SK-N-SH (cell line): ENCODE results near the gene HTR6. TPM values are rescaled to one million over a fixed set of nuclear protein-coding genes. Genes with fewer than 3 reads are reported as not detected.

Experiments
- CTCF ChIA-PET: fragments of 300-600, 350-600 bp; formaldehyde crosslinking; extraction: SDS; loops from one replicate; lab custom pipeline; 2021; lab: Yijun Ruan, JAX
- POLR2A ChIA-PET: fragments of 350-600 bp; sonication (Branson Sonifier 250); formaldehyde crosslinking; extraction: SDS; loops from one replicate; lab custom pipeline; 2020; ENCODE audit warnings: antibody characterized with exemption, inconsistent platforms; lab: Yijun Ruan, JAX
- DNase-seq: peaks from one replicate; pipeline ENCODE4 v3.0.0; 2012
- H2AFZ ChIP-seq: fragments of 200-600 bp; sonication (generic); 2 replicates; pipeline ENCODE4 v1.8.1; 2016; ENCODE audit warnings: antibody characterized with exemption, mild to moderate bottlenecking, low read depth
- H3F3A ChIP-seq: fragments of 200-600 bp; sonication (generic); replicated peaks from 2 replicates; pipeline ENCODE3; 2016; ENCODE audit warnings: antibody characterized with exemption, mild to moderate bottlenecking; ENCODE audit not compliant: insufficient read depth
- H3K27ac ChIP-seq, 2 experiments: fragments of 200-500 bp in 1 of 2; fragments of 200-600 bp in 1 of 2; sonication (Bioruptor generic) in 1 of 2; sonication (generic), shearing (Covaris generic) in 1 of 2; 2 replicates each; pipeline versions ENCODE4 v1.5.1 to v1.6.1; 2014 to 2016; ENCODE audit warnings: low read depth in 2 of 2, inconsistent platforms in 1 of 2, low read length in 1 of 2, mild to moderate bottlenecking in 1 of 2, mixed read lengths in 1 of 2
- H3K27me3 ChIP-seq: fragments of 200-600 bp; sonication (generic), shearing (Covaris generic); 2 replicates; pipeline ENCODE4 v1.6.1; 2016; ENCODE audit warnings: mixed run types; ENCODE audit not compliant: insufficient read depth
- H3K36me3 ChIP-seq, 2 experiments: fragments of 200-500 bp in 1 of 2; fragments of 200-600 bp in 1 of 2; sonication (Bioruptor generic) in 1 of 2; sonication (generic) in 1 of 2; replicated peaks in 1 of 2; 2 replicates each; pipeline versions ENCODE3 to v1.5.1; 2014 to 2016; ENCODE audit warnings: low read length in 1 of 2, mild to moderate bottlenecking in 1 of 2; ENCODE audit not compliant: insufficient read depth in 2 of 2, control insufficient read depth in 1 of 2
- H3K4me1 ChIP-seq, 2 experiments: fragments of 200-500 bp in 1 of 2; fragments of 200-600 bp in 1 of 2; sonication (Bioruptor generic) in 1 of 2; sonication (generic), shearing (Covaris generic) in 1 of 2; 2 replicates each; pipeline versions ENCODE4 v1.5.1 to v1.6.1; 2014 to 2016; ENCODE audit warnings: low read depth in 1 of 2, low read length in 1 of 2, mixed run types in 1 of 2; ENCODE audit not compliant: insufficient read depth in 2 of 2, control insufficient read depth in 1 of 2
- H3K4me2 ChIP-seq: fragments of 200-600 bp; sonication (generic), shearing (Covaris generic); 2 replicates; pipeline ENCODE4 v1.6.1; 2017; ENCODE audit warnings: mixed run types
- H3K4me3 ChIP-seq, 2 experiments: fragments of 200-500 bp in 1 of 2; fragments of 200-600 bp in 1 of 2; sonication (Bioruptor generic) in 1 of 2; sonication (generic), shearing (Covaris generic) in 1 of 2; 2 replicates each; pipeline versions ENCODE4 v1.5.1 to v1.8.1; 2014 to 2016; ENCODE audit warnings: low read depth in 2 of 2, inconsistent platforms in 1 of 2, low read length in 1 of 2, mild to moderate bottlenecking in 1 of 2, mixed read lengths in 1 of 2, moderate library complexity in 1 of 2
- H3K79me2 ChIP-seq: fragments of 200-600 bp; sonication (generic); 2 replicates; pipeline ENCODE4 v1.8.1; 2017; ENCODE audit warnings: mild to moderate bottlenecking; ENCODE audit not compliant: insufficient read depth
- H3K9ac ChIP-seq: fragments of 200-600 bp; sonication (generic); 2 replicates; pipeline ENCODE4 v1.6.1; 2017; ENCODE audit warnings: mixed run types
- H3K9me2 ChIP-seq: fragments of 200-600 bp; sonication (generic); 2 replicates; pipeline ENCODE4 v1.6.1; 2017; ENCODE audit warnings: mixed run types
- H3K9me3 ChIP-seq: fragments of 200-600 bp; sonication (generic); 2 replicates; pipeline ENCODE4 v1.6.1; 2017; ENCODE audit warnings: mixed run types, mild to moderate bottlenecking, moderate library complexity
- H4K20me1 ChIP-seq: fragments of 200-600 bp; sonication (generic); 2 replicates; pipeline ENCODE4 v1.6.1; 2017; ENCODE audit warnings: mild to moderate bottlenecking, mixed run types; ENCODE audit not compliant: insufficient read depth
- CHD2 ChIP-seq: fragments of 150-350 bp; IDR thresholded peaks from 2 replicates; pipeline ENCODE4 v1.6.1; 2018; ENCODE audit warnings: low read length; ENCODE audit not compliant: partially characterized antibody
- CTCF ChIP-seq: fragments of 200-600 bp; sonication (generic); IDR thresholded peaks from 2 replicates; pipeline ENCODE4 v1.6.1; 2017; ENCODE audit warnings: antibody characterized with exemption, mild to moderate bottlenecking, moderate library complexity
- EP300 ChIP-seq, 2 experiments: IDR thresholded peaks; 2 replicates each; pipeline versions ENCODE4 v1.4.0 to v1.6.1; 2012; ENCODE audit warnings: borderline replicate concordance in 1 of 2, low read depth in 1 of 2, low read length in 1 of 2
- EZH2phosphoT487 ChIP-seq: fragments of 200-600 bp; sonication (generic); IDR thresholded peaks from 2 replicates; pipeline ENCODE4 v1.6.1; 2017; ENCODE audit warnings: low read depth, mixed run types, mild to moderate bottlenecking, antibody characterized with exemption, moderate library complexity, borderline replicate concordance
- FOSL2 ChIP-seq: IDR thresholded peaks from 2 replicates; pipeline ENCODE4 v1.4.0; 2012; ENCODE audit warnings: low read depth, mild to moderate bottlenecking, moderate library complexity, borderline replicate concordance
- FOXM1 ChIP-seq: IDR thresholded peaks from 2 replicates; pipeline ENCODE4 v1.4.0; 2012; ENCODE audit warnings: low read depth, mild to moderate bottlenecking
- JUND ChIP-seq: IDR thresholded peaks from 2 replicates; pipeline ENCODE4 v1.4.0; 2012
- MXI1 ChIP-seq: IDR thresholded peaks from 2 replicates; pipeline ENCODE4 v1.6.1; 2012; ENCODE audit warnings: mild to moderate bottlenecking, low read depth, low read length, improper control_type of control experiment
- NFIC ChIP-seq: IDR thresholded peaks from 2 replicates; pipeline ENCODE4 v1.4.0; 2012; ENCODE audit warnings: borderline replicate concordance
- PBX3 ChIP-seq: IDR thresholded peaks from 2 replicates; pipeline ENCODE4; 2012
- RCOR1 ChIP-seq: fragments of 150-350 bp; IDR thresholded peaks from 2 replicates; pipeline ENCODE4 v1.6.1; 2017; ENCODE audit warnings: antibody characterized with exemption, low read length
- REST ChIP-seq: IDR thresholded peaks from 2 replicates; pipeline ENCODE4 v1.6.1; 2012; ENCODE audit warnings: mild to moderate bottlenecking, low read depth, low read length, moderate library complexity
- TCF12 ChIP-seq: IDR thresholded peaks from 2 replicates; pipeline ENCODE4 v1.4.0; 2012
- TEAD4 ChIP-seq: IDR thresholded peaks from 2 replicates; pipeline ENCODE4 v1.4.0; 2012; ENCODE audit warnings: mild to moderate bottlenecking, borderline replicate concordance; ENCODE audit not compliant: insufficient read depth
- USF1 ChIP-seq: IDR thresholded peaks from 2 replicates; pipeline ENCODE4 v1.4.0; 2012; ENCODE audit warnings: low read depth, borderline replicate concordance
- USF2 ChIP-seq: fragments of 150-350 bp; IDR thresholded peaks from 2 replicates; pipeline ENCODE4 v1.6.1; 2017; ENCODE audit warnings: antibody characterized with exemption, low read length, low read depth, borderline replicate concordance
- YY1 ChIP-seq: IDR thresholded peaks from 2 replicates; pipeline ENCODE4 v1.4.0; 2012; ENCODE audit warnings: low read depth, mild to moderate bottlenecking
- whole genome bisulfite sequencing: methylation state at CpG from one replicate; pipeline ENCODE4 v1.1.6; 2017; ENCODE audit warnings: low lambda C conversion rate; 5-methylcytosine and 5-hydroxymethylcytosine counted together
- polyA plus RNA-seq, 3 experiments: library from polyadenylated mRNA; depleted of rRNA; stranded (reverse); fragments of >200 nt; gene quantifications; 2 replicates each; pipeline ENCODE4 v1.2.3, GENCODE V29; 2012

The HTR6 gene
- polyA plus RNA-seq, 1 of the 3 experiments (the other 2 are of a cell fraction): 0.05 TPM

- POLR2A ChIA-PET: no interaction called here
- Histone ChIP-seq H3K4me2 (no peak overlapping the region), H3K4me3 (no peak overlapping the region), H3K9ac (no peak overlapping the region), H3K79me2 (no peaks in the 10 kb centered on the region), H3K36me3 (peaks cover 0 to 7% of the 10 kb centered on the region in 2 experiments), H2AFZ (no peak overlapping the region), H3K4me1 (peaks cover under 1 to 9% of the 10 kb centered on the region in 2 experiments; a peak in 3 of 4 replicates), H4K20me1 (no peaks in the 10 kb centered on the region), H3K9me3 (no peaks in the 10 kb centered on the region), H3K27me3 (no peaks in the 10 kb centered on the region), H3K9me2 (no peaks in the 10 kb centered on the region), H3K27ac (no peak overlapping the region), H3F3A (peaks cover 5% of the 10 kb centered on the region)
- 100% methylated on average over 1 of the region's 3 CpGs for WGBS
- DNase-seq: no peak
- CTCF ChIA-PET: interaction anchor here (1.0 to 9.5 kb wide), 4 partner anchors 11 to 25 kb away, joined by 3 to 44 read pairs (median 6); no protein-coding TSS in a partner anchor
- TF ChIP-seq NFIC: no peak
- no peak for TF ChIP-seq USF2
- TF ChIP-seq CTCF: no peak
- TF ChIP-seq YY1: no peak
- TF ChIP-seq USF1: no peak
- no peak for TF ChIP-seq FOSL2
- TF ChIP-seq MXI1: no peak
- no peak for TF ChIP-seq REST
- TF ChIP-seq EP300 (IDR thresholded peaks at IDR 0.05; ENCODE audit: borderline replicate concordance in 1 of 2, low read depth in 1 of 2, low read length in 1 of 2): no peak
- TF ChIP-seq JUND: no peak
- TF ChIP-seq CHD2: no peak
- TF ChIP-seq PBX3: no peak
- TF ChIP-seq FOXM1: no peak
- TF ChIP-seq TEAD4: no peak
- TF ChIP-seq EZH2phosphoT487: no peak
- no peak for TF ChIP-seq RCOR1
- no peak for TF ChIP-seq TCF12
Measured at GRCh38 chr1:19730232-19730631, 65.6 kb downstream of the HTR6 start.

Other genes starting within 250 kb of the HTR6 start
- 116 and 122 TPM in 2 replicates for gene CAPZB, start 179.3 kb upstream of the HTR6 start, polyA plus RNA-seq (2012; rRNA removed)
- gene NBL1, start 20.6 kb upstream of the HTR6 start, polyA plus RNA-seq (2012; rRNA removed): 34.9 and 36.1 TPM in 2 replicates
- gene TMCO4, start 135.0 kb downstream of the HTR6 start, polyA plus RNA-seq (2012; rRNA removed): 3.5 and 4.2 TPM in 2 replicates
- not detected in 2 replicates for gene RNF186, start 150.4 kb downstream of the HTR6 start, polyA plus RNA-seq (2012; rRNA removed)
- gene OTUD3, start 217.5 kb downstream of the HTR6 start, polyA plus RNA-seq (2012; rRNA removed): 2.6 and 3.3 TPM in 2 replicates